Esophagus mucosa (tissue), 1 donor: ENCODE measurements around the gene TMEM242. TPM values are rescaled to one million over a fixed set of nuclear protein-coding genes. Genes with fewer than 3 reads are reported as not detected.

ENCODE experiments used
- ATAC-seq: fragments of 200-7000 bp; cut with Tn5 transposase; one replicate; pipeline ENCODE4 v1.9.1; 2020
- total RNA-seq: library from RNA; stranded (reverse); gene quantifications from one replicate; pipeline ENCODE4 v1.2.4, GENCODE V29; 2023
- donor health status: DM: yes; HTN: yes; CAD: no.

Gene TMEM242
- total RNA-seq, 1 donor from 2014 or later: 5.8 TPM

GRCh38 chr6:157268835-157269234 is 54.5 kb downstream of the TMEM242 start:
- no peak for ATAC-seq

- no peak for ATAC-seq
Measured at GRCh38 chr6:157268396-157268795, 54.9 kb downstream of the TMEM242 start.

DNA sequence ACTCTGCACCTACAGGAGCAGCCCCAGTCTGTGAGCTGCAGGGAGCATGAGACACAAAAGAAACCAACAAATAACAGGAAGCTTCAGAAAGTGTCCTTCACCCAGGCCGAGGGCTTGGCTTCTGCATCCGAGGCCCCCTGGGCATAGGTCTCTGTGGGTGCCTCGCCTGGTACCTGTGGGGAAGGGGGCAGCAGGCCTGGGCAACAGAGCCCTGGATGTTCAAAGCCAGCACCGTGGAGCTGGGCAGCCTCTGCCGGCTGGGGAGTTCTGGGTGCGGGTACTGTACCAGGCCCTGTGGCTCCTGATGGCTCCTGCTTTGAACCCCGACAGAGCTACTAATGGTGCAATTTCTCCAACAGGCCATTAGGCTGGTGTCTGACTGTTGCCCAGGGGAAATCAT is 55.7 kb downstream of the TMEM242 start:
- ATAC-seq: no peak

GRCh38 chr6:157267109-157267611 is 56.2 kb downstream of the TMEM242 start:
- ATAC-seq: no peak

- no peak for ATAC-seq
Measured at GRCh38 chr6:157266274-157267101, 56.8 kb downstream of the TMEM242 start.

- ATAC-seq: no peak
Measured at GRCh38 chr6:157265635-157266034, 57.7 kb downstream of the TMEM242 start.

DNA sequence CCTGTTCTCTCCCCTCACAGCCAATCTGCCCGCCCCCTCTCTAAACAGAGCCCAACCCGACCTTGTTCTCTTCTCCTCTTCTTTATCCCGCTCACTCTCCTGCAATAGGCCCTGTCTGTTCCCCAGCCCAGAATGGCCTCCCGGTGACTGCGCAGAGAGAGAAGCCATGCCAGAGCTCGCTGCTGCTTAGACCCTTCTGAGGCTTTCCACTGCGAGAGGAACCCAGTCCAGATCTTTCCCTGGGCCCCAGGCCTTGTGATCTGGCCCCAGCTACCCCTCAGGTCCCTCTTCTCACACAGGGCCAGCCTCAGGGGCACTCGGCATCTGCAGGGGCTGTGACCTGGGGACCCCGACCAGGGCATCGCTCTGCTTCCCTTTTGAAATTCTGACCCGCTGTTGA is 58.1 kb downstream of the TMEM242 start:
- ATAC-seq: no peak

- no peak for ATAC-seq
Measured at GRCh38 chr6:157264701-157265100, 58.6 kb downstream of the TMEM242 start.

GRCh38 chr6:157263881-157264397 is 59.4 kb downstream of the TMEM242 start:
- ATAC-seq: no peak

GRCh38 chr6:157263146-157263545 is 60.2 kb downstream of the TMEM242 start:
- ATAC-seq: no peak

GRCh38 chr6:157261606-157262005 is 61.7 kb downstream of the TMEM242 start:
- no peak for ATAC-seq

DNA sequence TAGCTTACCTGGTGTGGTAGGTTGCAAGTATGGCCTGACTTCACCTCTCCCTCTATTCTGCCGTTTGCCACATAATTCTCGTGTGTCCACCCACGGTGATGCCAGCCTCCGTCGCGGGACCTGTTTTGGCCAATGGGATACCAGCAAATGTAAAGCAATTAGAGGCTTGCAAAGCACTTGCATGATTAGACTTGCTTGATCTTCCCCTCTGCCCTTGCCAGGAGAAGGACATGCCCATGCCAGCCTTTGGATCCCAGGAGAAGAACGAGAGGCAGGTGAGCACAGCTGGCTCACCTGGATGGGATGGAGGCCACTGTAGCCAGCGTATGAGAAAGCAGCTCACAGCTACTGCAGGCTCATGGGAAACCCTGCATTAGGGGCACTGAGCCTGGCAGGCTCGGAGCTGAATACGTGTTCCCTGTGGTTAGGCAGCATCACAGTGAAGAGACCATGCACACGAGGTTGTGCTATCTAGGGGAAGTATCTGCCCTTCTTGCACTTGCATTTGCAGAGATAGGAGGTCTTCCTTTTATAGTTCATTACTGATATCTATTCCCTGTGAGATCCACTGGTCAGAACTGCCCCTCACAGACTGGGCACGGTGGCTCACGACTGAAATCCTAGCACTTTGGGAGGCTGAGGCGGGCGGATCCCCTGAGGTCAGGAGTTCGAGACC is 62.4 kb downstream of the TMEM242 start:
- ATAC-seq: peak; percentile 93

- ATAC-seq: no peak
Measured at GRCh38 chr6:157259443-157259842, 63.9 kb downstream of the TMEM242 start.

- no peak for ATAC-seq
Measured at GRCh38 chr6:157258878-157259277, 64.4 kb downstream of the TMEM242 start.

DNA sequence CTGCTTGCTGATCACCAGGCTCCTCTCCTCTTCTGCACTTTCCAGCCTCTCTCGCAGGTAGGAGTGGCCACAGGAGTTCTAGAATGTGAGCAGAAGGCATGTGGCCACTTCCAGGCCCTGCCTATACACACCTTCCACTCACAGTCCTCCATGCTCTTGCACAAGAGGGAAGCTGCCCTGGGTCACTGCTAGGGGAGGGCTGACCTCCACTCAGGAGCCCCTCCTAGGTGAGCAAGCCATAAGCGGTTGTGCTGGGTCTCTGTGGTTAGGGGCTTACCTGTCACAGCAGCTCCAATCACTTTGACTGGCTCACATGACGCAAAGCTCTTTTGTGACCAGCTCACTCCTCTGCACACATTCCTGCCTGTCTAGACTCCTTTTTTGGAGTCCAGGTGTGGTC is 68.2 kb downstream of the TMEM242 start:
- peak; percentile 60 for ATAC-seq

DNA sequence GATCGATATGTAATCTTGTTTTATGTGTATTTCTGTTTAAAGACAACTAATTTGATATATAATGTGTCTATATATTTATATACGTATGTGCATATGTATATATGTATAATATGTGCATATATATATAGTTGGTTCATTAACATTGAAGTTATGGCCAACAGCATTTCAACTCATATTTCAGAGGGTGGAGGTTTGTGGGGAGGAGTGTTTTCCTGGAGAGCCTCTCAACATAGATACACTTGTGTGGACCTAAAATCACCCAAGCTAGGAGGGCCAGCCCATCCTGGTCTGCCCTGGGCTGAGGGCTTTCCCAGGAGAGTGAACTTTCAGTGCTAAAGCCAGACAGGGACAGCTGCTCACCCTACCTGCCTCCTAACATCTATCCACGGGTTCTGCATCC is 68.8 kb downstream of the TMEM242 start:
- ATAC-seq: no peak

DNA sequence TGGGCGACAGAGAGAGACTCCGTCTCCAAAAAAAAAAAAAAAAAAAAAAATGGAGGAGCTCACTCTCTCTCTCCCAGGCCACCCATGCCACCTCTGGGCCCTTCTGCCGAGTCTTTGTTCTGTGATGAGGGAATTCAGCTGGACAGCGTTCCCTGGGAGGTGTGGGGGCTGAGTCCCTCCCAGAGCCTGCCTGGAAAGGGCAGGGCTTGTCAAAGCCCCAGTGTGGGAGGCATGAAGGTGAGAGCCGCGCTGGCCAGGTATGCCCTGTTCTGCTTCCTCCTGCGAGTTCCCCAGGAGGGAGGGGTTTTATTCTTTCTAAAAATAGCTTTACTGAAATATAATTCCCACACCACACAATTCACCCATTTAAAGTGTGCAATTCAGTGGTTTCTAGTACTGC is 69.6 kb downstream of the TMEM242 start:
- peak; percentile 20 for ATAC-seq

DNA sequence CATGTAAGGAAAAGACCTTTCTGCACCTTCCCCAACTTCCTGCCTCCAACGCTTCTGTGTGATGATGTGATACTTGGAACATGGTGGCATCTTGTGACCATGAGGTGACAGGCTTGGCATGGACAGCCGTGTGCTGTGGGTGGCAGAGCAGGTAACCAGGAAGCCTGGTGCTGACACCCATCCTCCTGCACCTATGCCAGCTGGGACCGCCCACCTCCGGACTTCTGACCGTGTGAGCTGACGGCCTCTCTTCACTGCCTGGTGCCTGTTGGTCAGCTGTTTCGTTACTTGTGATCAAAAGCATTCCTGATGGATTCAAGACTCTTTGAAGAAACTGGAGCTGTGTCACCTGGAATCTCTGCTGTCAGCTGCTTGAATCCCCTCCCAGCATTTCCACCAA is 70.3 kb downstream of the TMEM242 start:
- ATAC-seq: peak; percentile 46

GRCh38 chr6:157251586-157252247 is 71.6 kb downstream of the TMEM242 start:
- no peak for ATAC-seq

GRCh38 chr6:157249826-157250225 is 73.5 kb downstream of the TMEM242 start:
- ATAC-seq: no peak

GRCh38 chr6:157248264-157248663 is 75.1 kb downstream of the TMEM242 start:
- no peak for ATAC-seq

- ATAC-seq: no peak
Measured at GRCh38 chr6:157246771-157247484, 76.4 kb downstream of the TMEM242 start.
